Stimulated activated CD4-positive, alpha-beta T cell treated with anti-CD3 and anti-CD28 coated beads, Interleukin-4, amount 100 ng/mL, for 48 hours (primary cell): Measurements from ENCODE around the gene ZBTB40.

Experiments used
- DNase-seq, 2 donors: peaks; one replicate each; pipeline ENCODE4 v3.0.0-alpha.2; 2020; ENCODE audit warnings: low read depth in 2 of 2

The ZBTB40 gene

GRCh38 chr1:22503721-22504410 is 52.2 kb downstream of the ZBTB40 start:
- DNase-seq: no peak

DNA sequence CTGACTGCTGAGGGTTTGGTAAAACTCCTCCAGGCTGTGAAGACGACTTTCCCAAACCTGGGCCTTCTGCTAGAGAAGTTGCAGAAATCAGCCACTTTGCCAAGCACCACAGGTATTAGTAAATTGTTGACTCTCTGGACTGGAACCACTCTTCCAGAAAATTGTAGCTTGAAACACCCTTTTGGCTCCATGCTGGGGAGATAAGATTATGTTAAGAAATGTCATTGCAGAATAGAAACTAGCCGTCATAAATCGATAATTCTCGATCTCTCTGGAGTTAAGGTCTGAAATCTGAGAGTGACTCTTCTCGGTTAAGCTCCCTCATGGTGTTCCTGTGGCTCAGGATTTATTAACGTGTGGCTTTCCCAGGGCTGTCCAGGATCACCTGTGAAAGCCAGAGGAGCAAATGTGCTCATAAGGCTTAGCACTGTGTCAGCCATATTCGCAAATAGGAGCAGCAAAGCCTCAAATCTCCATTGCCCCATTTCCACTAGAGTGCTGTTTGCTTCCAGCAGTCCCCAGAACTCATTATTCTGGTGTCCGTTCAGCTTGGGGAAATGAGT is 54.6 kb downstream of the ZBTB40 start:
- no peak for DNase-seq

DNA sequence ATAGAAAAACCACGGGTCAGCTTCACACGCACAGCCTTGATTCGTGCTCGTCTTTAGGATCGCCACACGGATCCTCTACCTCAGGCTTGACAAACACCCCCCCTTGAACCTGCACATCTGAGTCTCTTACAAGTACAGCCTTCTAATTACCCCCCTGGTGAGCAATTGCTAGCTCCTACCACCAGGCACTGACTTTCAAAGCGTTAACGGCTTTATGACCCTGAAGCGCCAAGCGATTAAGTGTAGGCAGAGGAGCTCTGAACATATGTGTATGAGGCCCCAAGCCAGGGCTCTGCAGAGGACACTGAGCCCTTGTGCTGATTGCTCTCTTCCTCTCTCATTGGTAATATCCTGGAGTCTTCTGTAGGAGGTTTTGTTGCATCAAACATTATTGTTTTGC is 55.9 kb downstream of the ZBTB40 start:
- DNase-seq: no peak

GRCh38 chr1:22508329-22508728 is 56.7 kb downstream of the ZBTB40 start:
- no peak for DNase-seq

- DNase-seq: no peak
Observed at GRCh38 chr1:22508991-22509390, 57.3 kb downstream of the ZBTB40 start.

- DNase-seq: no peak
Observed at GRCh38 chr1:22509815-22510214, 58.2 kb downstream of the ZBTB40 start.

DNA sequence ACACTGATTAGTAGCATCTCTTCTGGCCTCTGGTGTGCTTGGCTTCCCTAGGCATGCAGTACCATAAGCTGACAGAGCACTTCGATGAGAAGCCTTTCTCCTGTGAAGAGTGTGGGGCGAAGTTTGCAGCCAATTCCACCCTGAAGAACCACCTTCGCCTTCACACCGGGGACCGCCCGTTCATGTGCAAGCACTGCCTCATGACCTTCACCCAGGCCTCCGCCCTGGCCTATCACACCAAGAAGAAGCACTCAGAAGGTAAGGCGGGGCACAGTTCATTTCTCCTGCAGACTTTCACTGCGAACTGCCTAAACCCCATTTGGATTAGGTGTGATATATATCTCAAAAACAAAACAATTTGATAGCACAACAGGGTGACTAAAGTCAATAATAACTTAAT is 61.2 kb downstream of the ZBTB40 start:
- no peak for DNase-seq

GRCh38 chr1:22516906-22517571 is 65.4 kb downstream of the ZBTB40 start:
- DNase-seq: no peak

DNA sequence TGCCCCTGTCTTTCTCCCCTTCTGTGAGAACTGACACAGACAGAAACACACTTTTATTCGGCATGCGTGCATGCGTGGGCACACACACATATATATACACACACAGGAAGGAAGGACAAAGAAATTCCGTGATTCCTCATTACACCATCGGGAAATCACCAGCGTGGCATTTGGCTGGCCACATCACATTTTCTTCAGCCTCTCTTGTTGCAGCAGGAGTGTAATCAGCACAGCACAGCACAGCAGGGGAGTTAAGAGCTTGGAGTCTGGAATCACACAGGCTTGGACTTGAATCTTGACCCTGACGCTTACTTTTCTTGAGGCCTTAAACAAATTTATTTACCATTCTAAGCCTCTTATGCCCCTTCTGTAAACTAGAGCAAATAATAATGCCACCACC is 66.3 kb downstream of the ZBTB40 start:
- DNase-seq: no peak

DNA sequence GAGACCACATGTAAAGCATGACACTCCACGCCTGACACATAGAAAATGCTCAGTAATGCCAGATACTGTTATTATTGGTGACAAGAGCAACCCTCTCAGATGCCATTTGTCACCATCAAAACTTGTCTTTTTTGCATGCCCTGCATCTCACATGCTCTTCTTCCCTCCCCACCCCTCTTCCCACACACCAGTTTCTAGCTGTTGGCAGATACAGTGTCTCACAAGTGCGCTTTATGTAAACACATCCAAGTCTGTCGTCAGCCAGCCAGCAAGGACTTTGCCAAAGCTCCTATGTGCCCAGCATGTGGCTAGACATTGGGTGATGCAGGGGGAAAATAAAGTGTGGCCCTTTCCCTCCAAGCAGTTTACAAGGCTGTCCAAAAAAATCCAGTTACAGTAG is 66.7 kb downstream of the ZBTB40 start:
- no peak for DNase-seq

GRCh38 chr1:22520871-22521270 is 69.2 kb downstream of the ZBTB40 start:
- no peak for DNase-seq

DNA sequence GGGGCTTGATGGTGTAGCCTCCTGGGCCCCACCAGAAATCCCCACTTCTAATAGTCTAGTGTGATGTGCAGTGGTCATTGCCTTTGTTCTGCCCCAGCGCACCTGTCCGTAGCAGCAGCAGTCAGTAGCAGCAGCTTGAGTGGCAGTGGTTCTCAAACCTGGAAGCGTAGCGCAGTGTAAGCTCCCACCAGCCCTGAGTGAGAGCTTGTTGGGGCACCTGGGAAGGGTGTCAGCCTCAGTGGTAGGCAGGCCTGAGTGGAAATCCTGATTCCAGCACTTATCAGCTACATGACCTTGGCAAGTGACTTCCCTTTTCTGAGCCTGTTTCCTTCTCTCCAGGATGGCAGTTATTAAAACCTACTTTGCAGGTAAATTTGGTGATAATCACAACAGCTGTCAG is 70.0 kb downstream of the ZBTB40 start:
- DNase-seq: no peak

- DNase-seq: no peak
Observed at GRCh38 chr1:22522221-22522743, 70.6 kb downstream of the ZBTB40 start.

GRCh38 chr1:22524481-22524880 is 72.8 kb downstream of the ZBTB40 start:
- DNase-seq: no peak

DNA sequence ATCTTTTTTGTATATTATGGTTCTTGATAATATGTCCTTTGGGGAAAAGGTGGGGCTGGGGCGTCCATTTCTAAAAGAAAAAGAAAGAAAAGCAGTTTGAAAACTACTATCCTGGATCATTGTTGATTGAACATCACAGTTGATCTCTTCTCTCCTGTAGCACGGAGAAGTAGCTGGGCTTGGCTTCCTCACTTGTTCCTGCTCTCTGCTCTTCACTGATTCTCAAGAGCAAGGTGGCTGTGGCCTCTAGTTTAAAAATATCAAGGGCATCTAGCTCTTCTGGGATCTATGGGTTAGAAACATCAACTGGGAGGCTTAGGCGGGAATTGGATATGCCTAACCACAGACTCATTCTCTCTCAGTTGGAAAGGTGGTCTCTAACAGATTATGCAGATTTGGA is 73.6 kb downstream of the ZBTB40 start:
- DNase-seq: no peak

- no peak for DNase-seq
Observed at GRCh38 chr1:22525646-22526045, 74.0 kb downstream of the ZBTB40 start.

GRCh38 chr1:22526098-22526497 is 74.4 kb downstream of the ZBTB40 start:
- DNase-seq: no peak

DNA sequence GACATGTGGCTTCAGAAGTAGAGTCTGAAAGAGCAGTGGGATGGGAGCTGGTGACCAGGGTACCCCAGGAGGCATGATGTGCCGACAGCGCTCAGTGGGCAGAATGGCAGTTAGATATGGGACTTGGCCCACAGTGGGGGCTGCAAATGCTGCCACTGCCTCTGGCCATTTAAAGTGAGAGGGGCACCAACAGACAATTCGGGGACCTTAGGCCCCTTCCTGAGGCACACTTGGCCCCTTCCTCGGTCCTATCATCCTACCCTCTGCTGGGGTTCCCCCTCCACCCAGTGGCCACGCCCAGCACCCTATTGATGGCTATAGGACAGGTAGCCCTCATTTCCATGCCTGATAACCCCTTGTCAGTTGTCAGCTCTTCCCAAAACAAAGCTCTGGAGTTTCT is 75.0 kb downstream of the ZBTB40 start:
- DNase-seq: no peak

DNA sequence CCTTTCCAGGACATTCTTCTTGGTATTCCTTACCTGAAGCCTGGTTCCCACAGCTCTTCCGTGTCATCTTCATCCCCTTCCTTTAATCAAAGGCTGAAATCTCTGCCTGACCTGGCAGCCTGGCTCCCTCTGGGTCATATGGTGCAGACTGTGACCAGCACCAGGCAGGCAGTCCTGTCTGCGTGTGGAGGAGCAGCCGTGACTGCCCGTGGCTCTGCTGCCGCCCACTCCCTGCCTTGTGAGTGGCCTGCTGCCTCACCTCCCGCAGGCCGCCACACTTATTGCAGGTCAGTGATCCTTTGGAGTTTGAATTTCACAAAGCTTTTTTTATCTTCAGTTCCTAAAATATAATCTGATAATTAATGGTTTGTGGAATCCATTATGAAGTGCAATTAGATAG is 75.5 kb downstream of the ZBTB40 start:
- DNase-seq: no peak

- DNase-seq: no peak
Observed at GRCh38 chr1:22527555-22528296, 76.1 kb downstream of the ZBTB40 start.

DNA sequence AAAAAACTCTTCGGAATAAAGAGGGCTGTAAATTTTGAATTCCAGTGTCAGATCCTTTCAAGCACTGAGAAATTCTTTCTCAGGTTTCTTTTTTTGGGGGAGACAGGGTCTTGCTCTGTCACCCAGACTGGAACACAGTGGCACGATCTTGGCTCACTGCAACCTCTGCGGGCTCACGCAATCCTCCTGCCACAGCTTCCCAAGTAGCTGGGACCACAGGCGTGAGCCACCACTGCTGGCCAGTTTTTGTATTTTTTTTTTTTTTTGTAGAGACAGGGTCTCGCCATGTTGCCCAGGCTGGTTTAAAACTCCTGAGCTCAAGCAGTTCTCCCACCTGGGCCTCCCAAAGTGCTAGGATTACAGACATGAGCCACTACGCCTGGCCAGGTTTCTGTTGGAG is 76.8 kb downstream of the ZBTB40 start:
- no peak for DNase-seq

GRCh38 chr1:22529901-22530621 is 78.4 kb downstream of the ZBTB40 start:
- DNase-seq: no peak
